SH-SY5Y (cell line): ENCODE measurements around the gene TXNL4A.

ENCODE experiments used
- GATA2 ChIP-seq: IDR thresholded peaks from 2 replicates; pipeline ENCODE4 v1.6.1; 2011; ENCODE audit warnings: mild to moderate bottlenecking, low read depth, low read length
- GATA3 ChIP-seq: IDR thresholded peaks from 2 replicates; pipeline ENCODE4 v1.6.1; 2011; ENCODE audit warnings: low read depth, mild to moderate bottlenecking, low read length, moderate library complexity

The TXNL4A gene

DNA sequence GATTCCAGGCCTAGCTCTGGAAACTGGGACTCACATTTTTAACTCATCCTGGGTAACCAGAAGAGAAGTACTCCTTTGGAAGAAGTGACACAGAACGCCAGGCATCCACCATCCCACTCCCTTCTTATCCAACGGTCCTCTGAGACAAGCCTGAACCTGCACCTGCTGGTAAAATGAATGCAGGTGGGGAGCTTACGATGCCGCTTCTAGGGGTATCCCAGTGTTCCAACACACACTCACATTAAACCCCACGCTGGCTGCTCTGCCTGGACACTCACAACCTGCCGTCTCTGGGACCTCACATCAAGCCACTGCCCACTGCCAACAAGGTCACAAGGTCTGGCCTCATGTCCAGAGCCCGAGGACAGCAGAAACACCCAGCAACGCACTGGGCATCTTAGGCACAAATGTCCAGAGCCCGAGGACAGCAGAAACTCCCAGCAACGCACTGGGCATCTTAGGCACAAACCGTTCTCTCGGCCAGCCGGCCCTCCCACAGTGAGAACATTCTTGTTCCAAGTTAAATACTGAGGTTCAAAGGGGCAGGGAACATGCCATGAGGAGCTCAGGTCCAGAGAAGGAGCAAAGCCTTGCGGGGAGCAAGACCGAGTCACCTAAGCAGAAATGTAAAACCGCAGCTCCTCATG is 46.8 kb downstream of the TXNL4A start:
- TF ChIP-seq GATA2 (no peak), GATA3 (no peak)

DNA sequence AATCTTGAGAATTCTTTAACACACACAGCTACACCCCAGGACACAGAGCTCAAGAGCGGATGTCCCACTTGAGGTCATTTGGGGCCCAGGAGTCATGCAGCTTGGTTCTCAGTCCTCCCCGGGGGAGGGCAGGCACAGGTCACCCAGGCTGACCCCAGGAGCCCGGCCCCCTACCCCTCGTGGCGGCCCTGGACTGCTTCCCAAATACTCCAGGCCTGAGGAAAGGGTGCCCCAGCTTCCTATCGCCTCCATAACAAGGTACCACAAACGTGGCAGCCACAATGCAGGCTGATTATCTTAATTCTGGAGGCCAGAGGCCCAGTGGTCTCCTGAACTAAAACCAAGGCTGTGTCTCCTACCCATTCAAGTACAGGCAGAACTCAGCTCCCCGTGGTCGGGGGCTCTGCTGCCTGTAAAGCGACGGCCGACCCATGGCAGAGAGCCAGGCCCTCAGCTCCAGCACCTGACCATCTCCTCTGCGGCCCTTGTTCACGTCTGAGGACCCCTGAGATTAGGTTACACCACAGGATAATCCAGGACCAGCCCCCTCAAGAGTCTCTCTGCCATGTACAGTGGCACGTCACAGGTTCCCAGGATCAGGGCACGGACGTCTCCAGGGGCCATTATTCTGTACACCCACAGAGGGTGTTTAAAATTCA is 47.4 kb downstream of the TXNL4A start:
- TF ChIP-seq GATA3 (no peak), GATA2 (no peak)

DNA sequence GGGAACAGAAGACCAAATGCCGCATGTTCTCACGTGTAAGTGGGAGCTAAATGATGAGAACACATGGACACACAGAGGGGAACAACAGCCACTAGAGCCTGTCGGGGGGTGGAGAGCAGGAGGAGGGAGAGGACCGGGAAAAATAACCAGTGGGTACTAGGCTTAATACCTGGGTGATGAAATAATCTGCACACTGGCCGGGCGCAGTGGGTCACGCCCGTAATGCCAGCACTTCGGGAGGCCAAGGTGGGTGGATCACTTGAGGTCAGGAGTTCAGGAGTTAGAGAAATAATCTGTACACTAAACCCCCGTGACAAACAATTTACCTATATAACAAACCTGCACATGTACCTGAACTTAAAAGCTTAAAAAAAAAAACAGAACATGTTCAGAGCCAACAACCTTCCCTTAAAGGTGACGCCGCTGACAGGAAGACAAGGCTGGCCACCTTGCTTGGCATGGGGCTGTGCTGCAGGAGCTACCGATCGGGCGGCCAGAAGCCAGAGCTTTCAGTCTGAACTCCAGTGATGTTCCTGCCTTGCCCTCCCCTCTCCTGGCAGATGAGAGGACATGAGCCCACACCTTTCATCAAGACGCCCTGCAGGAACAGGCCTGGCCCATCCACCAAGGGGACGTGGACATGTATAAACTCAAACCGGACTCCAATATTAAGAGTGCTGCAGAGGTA is 48.1 kb downstream of the TXNL4A start:
- TF ChIP-seq GATA2 = no peak
- no peak for TF ChIP-seq GATA3

DNA sequence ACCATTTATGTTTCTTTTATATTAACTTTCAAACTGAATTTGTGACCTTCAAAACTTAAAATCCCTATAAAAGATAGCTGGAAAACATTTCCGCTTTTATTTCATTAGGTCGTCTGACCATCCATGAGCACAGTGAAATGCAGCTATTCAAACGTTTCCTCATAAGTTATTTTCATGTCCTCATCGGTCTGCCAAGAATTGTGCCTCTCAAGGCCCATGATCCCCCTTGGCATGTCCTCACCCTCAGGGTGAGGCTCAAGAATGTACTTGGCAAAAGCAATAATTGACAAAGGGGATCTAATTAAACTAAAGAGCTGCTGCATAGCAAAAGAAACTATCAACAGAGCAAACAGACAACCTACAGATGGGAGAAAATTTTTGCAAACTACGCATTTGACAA is 49.3 kb downstream of the TXNL4A start:
- TF ChIP-seq GATA2 (no peak), GATA3 (no peak)

DNA sequence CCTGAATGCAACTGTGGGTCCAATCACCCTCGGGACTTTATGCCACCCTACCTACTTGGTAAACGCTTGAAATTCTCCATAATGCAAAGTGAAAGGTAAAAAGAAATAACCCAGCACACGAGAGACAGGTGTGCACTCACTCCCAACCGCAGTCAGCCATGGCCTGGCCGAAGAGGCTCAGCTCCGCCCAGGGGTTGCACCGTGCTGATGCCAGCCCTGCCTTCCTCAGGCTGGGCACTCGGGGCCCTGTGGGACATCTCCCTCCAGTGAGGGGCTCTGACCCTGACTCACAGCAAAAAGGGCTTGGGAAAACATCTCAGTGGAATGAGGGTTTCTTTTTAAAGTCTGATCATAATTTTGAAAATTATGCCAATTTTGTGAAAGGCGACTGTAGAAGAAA is 50.2 kb downstream of the TXNL4A start:
- TF ChIP-seq GATA3 = no peak
- no peak for TF ChIP-seq GATA2

DNA sequence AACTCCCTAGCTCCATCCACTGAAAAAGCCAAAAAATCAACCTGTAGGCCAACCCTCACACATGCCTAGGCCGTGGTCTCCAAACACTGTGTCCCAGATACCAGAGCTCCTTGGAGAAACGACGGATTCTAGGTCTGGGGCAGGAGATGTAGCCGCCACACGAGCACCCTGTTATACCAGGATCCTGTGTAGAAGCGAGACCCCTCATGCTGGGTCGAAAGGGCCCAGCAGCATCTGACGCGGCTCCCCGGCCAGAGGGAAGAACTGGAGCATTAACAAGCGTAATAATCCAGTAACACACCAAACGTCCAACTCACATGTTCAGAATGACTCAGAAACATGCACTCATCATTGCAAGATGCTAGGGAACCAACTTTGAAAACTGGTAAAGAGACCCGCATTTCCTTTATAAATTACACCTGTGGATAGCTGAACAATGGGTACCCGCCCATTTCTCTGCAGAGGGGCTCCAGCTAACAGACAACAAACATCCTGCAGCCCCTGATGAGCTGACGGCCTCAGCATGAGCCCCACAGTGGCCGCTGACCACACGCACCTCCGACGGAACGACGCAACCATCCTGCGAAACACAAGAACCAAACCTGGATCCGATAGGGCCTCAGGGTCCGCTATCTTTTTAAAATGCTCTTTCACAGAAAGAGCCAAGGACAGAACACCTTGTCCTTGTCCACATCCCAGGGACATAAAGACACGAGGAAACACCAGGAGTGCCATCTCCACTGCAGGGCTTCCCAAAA is 51.1 kb downstream of the TXNL4A start:
- TF ChIP-seq GATA3 (no peak), GATA2 (no peak)

DNA sequence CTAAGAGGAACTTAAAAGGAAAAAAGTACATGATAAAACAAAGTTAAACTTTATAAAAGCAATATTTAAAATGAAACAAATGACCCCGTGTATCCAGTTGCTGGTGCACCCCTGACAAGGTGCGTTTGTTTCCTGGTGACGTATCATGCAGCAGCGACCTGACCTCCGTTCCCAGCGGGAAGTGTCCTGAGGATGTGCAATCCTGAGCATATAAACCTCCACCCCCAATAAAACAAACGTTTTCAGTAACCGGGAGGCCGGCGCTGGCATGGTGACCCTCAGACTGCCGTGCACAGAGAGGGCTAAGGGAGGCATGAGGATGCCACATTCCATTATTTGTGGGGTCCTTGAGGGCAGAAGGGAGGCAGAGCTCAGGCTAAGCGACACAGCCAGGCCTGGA is 51.7 kb downstream of the TXNL4A start:
- TF ChIP-seq GATA2 (no peak), GATA3 (no peak)

DNA sequence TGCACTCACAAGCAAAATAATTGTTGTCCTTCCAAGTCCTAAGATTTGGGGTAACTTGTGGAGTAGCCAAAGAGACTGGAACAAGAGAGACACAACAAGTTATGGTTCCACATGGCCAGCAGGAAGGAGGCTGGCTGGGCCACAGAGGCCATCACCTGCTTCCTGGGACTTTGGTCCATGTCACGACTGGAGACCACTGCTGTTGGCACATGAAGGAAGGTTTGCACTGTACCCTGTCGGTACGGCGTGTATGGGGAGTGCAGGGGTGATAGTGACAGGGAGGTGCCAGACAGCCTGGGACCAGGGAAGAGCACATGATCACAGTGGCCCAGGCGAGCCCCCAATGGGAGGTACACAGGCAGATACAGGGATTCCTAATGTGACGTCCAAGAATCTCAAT is 52.4 kb downstream of the TXNL4A start:
- TF ChIP-seq GATA2 (no peak), GATA3 (no peak)

DNA sequence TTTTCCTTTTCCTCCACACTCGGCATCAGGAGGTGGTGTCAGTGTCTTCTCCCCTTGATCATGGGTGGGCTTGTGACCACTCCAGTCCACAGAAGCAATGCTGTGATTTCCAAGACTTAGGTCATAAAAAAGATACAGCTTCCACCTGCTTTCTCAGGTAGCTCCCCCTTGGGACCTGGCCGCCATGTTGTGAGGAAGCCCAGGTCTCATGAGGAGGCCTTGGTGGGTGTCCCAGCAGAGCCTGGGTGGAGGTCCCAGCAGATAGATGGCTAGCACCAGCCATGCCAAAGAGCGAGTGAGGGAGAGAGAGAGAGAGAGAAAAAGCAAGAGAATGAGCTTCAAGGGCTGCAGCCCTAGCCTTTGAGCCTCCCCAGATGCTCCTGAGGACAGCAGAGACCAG is 52.9 kb downstream of the TXNL4A start:
- no peak for TF ChIP-seq GATA2
- TF ChIP-seq GATA3 = no peak

DNA sequence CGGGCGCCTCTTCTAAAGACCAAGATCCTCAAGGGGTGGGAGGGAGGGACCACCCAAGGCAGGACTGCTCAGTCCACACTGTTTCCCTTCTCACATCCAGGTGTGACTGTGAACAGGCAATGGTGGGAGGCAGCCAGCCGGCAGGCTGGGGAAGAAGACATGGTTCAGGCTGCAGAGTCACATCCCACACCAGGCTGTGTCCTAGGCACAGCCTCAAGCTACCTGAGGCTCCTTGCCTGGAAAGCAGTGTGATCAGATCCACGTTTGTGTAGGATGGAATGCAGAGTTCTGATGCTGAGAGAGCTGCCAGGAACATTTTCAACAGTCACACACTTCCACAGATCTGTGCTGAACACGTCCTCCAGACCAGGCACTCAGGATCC is 53.3 kb downstream of the TXNL4A start:
- TF ChIP-seq GATA2 = no peak
- TF ChIP-seq GATA3 = no peak

DNA sequence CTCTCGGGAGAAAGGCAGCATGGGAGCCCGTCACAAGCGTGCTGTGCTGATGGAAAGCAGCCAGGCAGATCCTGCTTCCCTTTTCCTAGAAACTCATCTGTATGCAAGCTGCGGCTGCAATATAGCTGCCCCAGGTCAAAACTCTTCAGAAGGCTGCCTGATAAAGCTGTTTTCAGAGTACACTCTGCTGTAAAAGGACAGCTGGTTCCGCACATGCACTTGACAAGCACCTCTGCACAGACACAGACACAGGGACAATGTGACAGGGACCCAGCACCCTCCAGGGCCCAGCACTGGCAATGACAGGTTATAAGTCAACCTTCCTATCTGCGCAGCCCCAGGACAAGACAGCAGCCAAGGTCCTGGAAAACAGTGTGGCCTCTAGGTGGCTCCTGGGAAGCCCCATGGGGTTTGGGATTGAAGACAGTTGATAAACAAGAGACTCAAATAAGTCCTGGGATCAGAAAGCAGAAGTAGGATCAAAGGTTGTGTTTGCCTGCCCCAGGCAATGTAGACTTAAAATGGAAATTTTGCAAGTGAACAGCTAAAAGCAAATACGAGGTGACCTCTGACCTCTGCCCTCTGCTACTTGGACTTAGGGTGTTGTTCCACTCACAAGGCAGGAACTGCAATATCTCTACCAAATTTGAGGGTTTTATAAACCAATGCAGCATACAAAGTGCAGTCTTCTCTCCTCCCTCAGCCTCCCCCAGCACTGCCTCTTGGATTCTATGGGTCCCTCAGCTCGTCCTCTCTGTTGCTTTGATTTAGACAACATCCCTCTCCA is 53.9 kb downstream of the TXNL4A start:
- no peak for TF ChIP-seq GATA3
- no peak for TF ChIP-seq GATA2

DNA sequence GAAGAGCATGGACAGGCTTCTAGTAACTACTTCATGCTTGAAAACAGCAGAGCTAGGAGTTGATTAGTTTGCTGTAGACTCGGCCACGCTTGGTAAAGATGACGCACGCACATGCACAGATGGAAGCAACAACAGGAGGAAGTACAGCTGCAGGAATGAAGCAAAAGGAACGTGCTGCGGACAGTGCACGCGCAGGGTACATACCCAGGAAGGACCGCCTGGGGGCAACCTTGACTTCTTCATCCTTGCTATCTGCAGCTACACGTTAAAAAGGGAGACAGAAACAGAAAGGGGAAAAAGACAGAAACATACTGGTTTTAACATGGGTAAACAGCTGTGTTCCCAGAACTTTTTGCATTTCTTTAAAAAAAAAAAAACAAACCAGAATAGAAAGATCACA is 54.6 kb downstream of the TXNL4A start:
- TF ChIP-seq GATA3 (no peak), GATA2 (no peak)

DNA sequence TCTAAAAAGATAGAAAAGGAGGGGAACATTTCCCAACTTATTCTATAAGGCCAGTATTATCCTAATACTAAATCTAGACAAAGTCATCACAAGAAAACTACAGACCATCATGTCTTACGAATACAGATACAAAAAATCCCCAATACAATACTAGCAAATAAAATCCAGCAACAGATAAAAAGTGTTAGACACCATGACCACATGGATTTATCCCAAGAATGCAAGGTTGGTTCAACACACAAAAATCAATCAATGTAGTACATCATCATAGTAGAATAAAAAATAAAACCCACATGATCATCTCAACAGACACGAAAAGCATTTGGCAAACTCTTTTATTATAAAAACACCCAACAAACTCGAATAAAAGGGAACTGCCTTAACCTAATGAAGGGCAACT is 55.5 kb downstream of the TXNL4A start:
- no peak for TF ChIP-seq GATA2
- TF ChIP-seq GATA3 = no peak

DNA sequence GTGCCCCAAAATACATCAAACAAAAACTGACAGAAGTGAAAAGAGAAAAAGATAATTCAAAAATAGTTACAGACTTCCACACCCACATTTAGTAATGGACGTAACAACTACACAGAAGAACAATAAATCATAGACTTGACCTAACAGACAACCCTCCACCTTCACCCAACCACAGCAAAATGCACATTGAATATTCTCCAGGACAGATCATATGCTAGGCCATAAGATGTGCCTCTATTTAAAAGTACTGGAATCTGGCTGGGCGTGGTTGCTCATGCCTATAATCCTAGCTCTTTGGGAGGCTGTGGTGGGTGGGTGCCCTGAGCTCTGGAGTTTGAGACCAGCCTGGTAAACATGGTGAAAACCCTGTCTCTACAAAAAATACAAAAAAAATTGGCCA is 56.9 kb downstream of the TXNL4A start:
- TF ChIP-seq GATA3 = no peak
- TF ChIP-seq GATA2 = no peak
